GM18858 (cell line): ENCODE data around the gene DEFB114.
"Not testable (repeated sequence)": the region's sequence is repeated elsewhere in the genome, so short reads cannot be mapped to it uniquely, and the experiment has no call there.

Experiments used
- ATAC-seq: cut with Tn5 transposase; IDR thresholded peaks from one replicate; pipeline ENCODE4 v1.9.1; 2021; ENCODE audit not compliant: unreplicated experiment

DEFB114 gene, protein sequence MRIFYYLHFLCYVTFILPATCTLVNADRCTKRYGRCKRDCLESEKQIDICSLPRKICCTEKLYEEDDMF

GRCh38 chr6:49964064-49964463, at the start of gene DEFB114:
DEFB114 (minus strand) TSS chr6:49964164; CDS start chr6:49964105, 59 bp downstream.
- no peak for ATAC-seq

- no peak for ATAC-seq
Observed at GRCh38 chr6:50007819-50008218, 43.9 kb upstream of the DEFB114 start.

GRCh38 chr6:50003139-50003538, 39.2 kb upstream of the DEFB114 start:
- ATAC-seq = no peak

DNA sequence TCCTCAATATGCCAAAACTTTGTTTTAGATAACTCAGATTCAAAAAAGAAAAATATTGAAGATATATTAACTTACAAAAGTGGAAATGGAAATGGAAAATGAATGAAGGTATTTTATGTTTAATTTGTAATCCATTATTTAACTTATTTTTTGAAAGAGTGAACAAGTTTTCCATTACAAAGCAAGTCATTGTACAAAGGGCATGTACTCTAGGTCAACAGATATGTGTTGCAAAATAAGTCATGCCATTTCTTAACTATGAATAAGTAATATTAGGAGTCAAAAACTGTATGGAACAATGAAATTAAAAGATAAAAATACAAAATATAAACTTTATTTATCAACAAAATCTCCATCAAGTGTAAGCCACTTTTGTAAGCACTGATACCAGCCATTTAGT, 31.3 kb upstream of the DEFB114 start:
- no peak for ATAC-seq

- no peak for ATAC-seq
Observed at GRCh38 chr6:49988900-49989299, 24.9 kb upstream of the DEFB114 start.

GRCh38 chr6:49987749-49988148, 23.8 kb upstream of the DEFB114 start:
- ATAC-seq = no peak

GRCh38 chr6:49986551-49986950, 22.6 kb upstream of the DEFB114 start:
- ATAC-seq = no peak

GRCh38 chr6:49982046-49982445, 18.1 kb upstream of the DEFB114 start:
- no peak for ATAC-seq

DNA sequence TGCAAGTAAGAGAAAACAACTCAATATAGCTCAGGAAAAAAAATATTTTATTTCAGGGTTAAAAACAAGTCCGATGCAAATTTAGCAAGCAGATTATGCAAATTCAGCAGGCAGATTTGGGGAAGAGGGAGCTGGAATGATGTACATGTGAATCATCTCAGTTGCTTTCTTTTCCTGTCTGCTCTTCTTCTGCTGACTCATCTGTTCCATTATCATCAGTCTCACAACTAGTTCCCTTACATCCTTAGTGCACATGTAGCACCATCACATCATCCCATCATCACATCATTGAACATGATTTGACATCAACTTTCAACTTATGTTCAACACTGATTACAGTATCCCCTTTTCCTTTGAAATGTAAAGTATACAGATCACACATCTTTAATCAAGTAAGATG, 16.9 kb upstream of the DEFB114 start:
- ATAC-seq = peak; percentile 78

GRCh38 chr6:49979584-49979983, 15.6 kb upstream of the DEFB114 start:
- peak; percentile 35 for ATAC-seq

- ATAC-seq = peak; percentile 38
Observed at GRCh38 chr6:49978332-49979226, 14.6 kb upstream of the DEFB114 start.

- ATAC-seq = no peak
Observed at GRCh38 chr6:49969605-49970004, 5.6 kb upstream of the DEFB114 start, which contains the start of gene DEFB113. DEFB113 (minus strand) TSS chr6:49969625; CDS start chr6:49969625, 0 bp downstream.

GRCh38 chr6:49966823-49967222, 2.9 kb upstream of the DEFB114 start:
- ATAC-seq = no peak

DNA sequence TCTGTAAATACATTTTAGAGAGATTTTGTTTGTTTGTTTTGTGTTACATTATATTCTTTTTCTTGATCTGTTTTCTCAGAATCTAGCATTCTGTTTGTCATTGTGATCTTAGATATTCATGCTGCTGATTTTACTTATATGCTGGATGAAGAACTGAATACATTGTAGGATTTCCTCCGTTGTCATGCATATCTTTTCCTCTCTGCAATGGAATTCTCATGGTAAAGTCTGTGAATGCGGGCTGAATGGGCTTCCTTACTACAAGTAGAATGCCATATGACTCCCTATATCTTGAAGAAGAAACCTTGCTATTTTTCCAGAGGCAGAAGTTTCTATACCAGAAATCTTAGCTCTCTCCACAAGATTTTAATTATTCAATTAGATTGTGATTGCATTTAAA, 2.4 kb upstream of the DEFB114 start:
- no peak for ATAC-seq

- no peak for ATAC-seq
Observed at GRCh38 chr6:49958180-49958579, 5.8 kb downstream of the DEFB114 start.

- no peak for ATAC-seq
Observed at GRCh38 chr6:49955847-49956246, 8.1 kb downstream of the DEFB114 start.

- ATAC-seq = no peak
Observed at GRCh38 chr6:49951926-49952325, 12.0 kb downstream of the DEFB114 start.

DNA sequence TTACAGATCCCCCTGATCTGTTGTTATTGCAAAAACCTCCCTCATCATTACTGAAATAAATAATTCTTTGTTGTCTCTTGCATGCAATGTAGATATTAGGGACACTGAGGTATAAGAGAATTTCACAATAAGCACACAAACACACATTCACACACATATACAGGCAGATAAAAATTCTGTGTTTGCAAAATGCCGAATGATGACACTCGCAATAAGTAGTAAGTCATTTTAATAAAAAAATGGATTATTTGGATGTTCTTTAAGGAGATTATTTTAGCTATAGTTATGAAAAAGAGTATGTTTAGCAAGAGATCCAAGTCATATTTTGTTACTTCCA, 13.6 kb downstream of the DEFB114 start:
- ATAC-seq = no peak

- ATAC-seq = no peak
Observed at GRCh38 chr6:49949062-49949461, 14.9 kb downstream of the DEFB114 start.

- ATAC-seq = no peak
Observed at GRCh38 chr6:49946835-49947234, 17.1 kb downstream of the DEFB114 start.

DNA sequence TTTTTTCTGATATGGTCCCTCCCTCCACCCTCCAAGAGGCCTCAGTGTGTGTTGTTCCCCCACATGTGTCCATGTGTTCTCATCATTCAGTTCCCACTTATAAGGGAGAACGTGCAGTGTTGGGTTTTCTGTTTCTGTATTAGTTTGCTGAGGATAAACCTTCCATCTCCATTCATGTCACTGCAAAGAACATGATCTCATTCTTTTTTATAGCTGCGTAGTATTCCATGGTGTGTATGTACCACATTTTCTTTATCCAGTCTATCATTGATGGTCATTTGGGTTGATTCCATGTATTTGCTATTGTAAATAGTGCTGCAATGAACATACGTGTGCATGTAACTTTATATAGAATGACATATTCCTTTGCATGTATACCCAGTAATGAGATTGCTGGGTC, 19.9 kb downstream of the DEFB114 start:
- not testable (repeated sequence) for ATAC-seq

DNA sequence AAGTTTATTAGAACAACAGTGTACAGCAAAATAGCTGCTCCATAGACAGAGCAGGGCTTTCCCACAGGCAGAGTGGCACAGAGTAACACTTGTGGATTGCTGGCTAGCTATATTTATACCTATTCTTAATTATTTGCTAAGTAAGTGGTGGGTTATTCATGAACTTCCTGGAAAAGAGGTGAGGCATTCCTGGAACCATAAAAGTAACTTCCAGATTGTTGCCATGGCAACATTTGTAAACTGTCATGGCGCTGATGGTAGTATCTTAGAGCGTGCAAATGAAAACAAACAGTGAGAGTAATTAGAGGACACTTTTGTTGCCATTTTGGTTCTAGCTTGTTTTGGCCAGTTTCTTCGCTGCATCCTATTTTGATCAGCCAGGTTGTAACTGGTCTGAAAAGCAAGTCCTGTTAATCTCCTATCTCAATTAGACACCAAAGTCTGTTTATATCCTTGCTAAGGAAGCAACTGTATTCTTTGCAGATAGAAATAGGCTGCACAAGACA, 23.9 kb downstream of the DEFB114 start:
- ATAC-seq = no peak
